ENCODE data around the gene TREX2.

DNA sequence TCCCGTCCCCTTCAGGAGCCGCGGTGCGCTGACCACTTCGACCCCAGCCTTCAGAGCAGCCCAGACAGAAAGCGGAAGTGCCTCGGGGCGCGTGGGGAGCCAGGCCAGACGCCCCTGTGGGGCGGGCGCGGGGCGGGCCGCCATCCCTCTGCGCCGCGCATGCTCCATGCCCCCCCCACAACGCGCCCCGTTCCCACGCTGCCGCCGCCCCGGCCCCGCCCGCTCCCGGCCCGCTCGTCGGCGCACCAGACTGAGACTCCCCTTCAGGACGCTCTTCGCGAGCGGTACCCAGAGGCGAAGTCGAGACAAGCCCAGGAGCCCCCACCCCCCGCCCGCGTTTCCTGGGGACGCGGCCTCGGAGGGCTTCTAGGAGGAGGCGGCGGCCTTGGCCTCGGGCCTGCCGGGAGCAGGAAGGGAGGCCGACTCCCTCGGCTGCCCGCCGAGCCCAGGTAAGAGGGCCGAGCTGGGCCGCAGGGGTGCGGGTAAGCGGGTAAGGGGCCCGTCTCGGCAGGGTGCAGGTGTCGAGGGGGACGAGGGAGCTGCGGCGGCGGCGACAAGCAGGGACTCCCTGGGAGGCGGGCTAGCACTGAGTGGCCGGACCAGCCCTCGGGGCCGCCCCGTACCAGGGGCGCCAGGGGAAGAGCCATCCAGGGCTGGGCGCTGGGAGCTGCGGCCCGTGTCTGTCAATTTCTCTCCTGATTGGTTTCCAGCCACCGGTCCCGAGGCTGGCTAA lies 34.4 kb downstream of the TREX2 start, which contains the start of gene ZFP92:
- TF ChIP-seq TCF12 (IDR thresholded peaks at IDR 0.05), result no peak
- TF ChIP-seq, protein P1, sequence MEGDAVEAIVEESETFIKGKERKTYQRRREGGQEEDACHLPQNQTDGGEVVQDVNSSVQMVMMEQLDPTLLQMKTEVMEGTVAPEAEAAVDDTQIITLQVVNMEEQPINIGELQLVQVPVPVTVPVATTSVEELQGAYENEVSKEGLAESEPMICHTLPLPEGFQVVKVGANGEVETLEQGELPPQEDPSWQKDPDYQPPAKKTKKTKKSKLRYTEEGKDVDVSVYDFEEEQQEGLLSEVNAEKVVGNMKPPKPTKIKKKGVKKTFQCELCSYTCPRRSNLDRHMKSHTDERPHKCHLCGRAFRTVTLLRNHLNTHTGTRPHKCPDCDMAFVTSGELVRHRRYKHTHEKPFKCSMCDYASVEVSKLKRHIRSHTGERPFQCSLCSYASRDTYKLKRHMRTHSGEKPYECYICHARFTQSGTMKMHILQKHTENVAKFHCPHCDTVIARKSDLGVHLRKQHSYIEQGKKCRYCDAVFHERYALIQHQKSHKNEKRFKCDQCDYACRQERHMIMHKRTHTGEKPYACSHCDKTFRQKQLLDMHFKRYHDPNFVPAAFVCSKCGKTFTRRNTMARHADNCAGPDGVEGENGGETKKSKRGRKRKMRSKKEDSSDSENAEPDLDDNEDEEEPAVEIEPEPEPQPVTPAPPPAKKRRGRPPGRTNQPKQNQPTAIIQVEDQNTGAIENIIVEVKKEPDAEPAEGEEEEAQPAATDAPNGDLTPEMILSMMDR (IDR thresholded peaks at IDR 0.05), result no peak
- TF ChIP-seq POLR2AphosphoS5 (IDR thresholded peaks at IDR 0.05; ENCODE audit: low read depth, low read length), result no peak
- TF ChIP-seq FOXM1 (IDR thresholded peaks at IDR 0.05; ENCODE audit: low read depth), result no peak
- no peak for TF ChIP-seq EP300 (IDR thresholded peaks at IDR 0.05; ENCODE audit: borderline replicate concordance in 1 of 2, low read depth in 1 of 2, low read length in 1 of 2)
- TF ChIP-seq, protein P2, sequence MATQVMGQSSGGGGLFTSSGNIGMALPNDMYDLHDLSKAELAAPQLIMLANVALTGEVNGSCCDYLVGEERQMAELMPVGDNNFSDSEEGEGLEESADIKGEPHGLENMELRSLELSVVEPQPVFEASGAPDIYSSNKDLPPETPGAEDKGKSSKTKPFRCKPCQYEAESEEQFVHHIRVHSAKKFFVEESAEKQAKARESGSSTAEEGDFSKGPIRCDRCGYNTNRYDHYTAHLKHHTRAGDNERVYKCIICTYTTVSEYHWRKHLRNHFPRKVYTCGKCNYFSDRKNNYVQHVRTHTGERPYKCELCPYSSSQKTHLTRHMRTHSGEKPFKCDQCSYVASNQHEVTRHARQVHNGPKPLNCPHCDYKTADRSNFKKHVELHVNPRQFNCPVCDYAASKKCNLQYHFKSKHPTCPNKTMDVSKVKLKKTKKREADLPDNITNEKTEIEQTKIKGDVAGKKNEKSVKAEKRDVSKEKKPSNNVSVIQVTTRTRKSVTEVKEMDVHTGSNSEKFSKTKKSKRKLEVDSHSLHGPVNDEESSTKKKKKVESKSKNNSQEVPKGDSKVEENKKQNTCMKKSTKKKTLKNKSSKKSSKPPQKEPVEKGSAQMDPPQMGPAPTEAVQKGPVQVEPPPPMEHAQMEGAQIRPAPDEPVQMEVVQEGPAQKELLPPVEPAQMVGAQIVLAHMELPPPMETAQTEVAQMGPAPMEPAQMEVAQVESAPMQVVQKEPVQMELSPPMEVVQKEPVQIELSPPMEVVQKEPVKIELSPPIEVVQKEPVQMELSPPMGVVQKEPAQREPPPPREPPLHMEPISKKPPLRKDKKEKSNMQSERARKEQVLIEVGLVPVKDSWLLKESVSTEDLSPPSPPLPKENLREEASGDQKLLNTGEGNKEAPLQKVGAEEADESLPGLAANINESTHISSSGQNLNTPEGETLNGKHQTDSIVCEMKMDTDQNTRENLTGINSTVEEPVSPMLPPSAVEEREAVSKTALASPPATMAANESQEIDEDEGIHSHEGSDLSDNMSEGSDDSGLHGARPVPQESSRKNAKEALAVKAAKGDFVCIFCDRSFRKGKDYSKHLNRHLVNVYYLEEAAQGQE (IDR thresholded peaks at IDR 0.05; ENCODE audit: low read depth, low read length), result no peak
